KOPT-K1 (cell line): ENCODE measurements around the gene EPN1.

Experiments
- H3K27ac ChIP-seq: fragments of 200-600 bp; sonication (generic); 2 replicates; pipeline ENCODE4 v1.5.1; 2016; ENCODE audit warnings: antibody characterized with exemption, mild to moderate bottlenecking, low read depth, low read length; ENCODE audit not compliant: poor library complexity, severe bottlenecking
- H3K36me3 ChIP-seq: fragments of 200-600 bp; sonication (generic); 2 replicates; pipeline ENCODE4 v1.5.1; 2017; ENCODE audit warnings: antibody characterized with exemption, mild to moderate bottlenecking, low read length, moderate library complexity; ENCODE audit not compliant: insufficient read depth
- H3K9me3 ChIP-seq: fragments of 200-600 bp; sonication (generic); 2 replicates; pipeline ENCODE4 v1.5.1; 2017; ENCODE audit warnings: antibody characterized with exemption, low read length, mild to moderate bottlenecking; ENCODE audit not compliant: insufficient read depth, poor library complexity, severe bottlenecking

Gene EPN1

GRCh38 chr19:55676889-55677505 lies 2.0 kb downstream of the EPN1 start:
- Histone ChIP-seq H3K27ac (no peak overlapping the region), H3K9me3 (no peaks in the 10 kb centered on the region), H3K36me3 (peaks cover 76% of the 10 kb centered on the region)

- H3K27ac ChIP-seq = no peak overlapping the region
- peaks cover 74% of the 10 kb centered on the region for H3K36me3 ChIP-seq
- no peaks in the 10 kb centered on the region for H3K9me3 ChIP-seq
Measured at GRCh38 chr19:55677572-55678028, 2.6 kb downstream of the EPN1 start.

GRCh38 chr19:55678121-55678671 lies 3.2 kb downstream of the EPN1 start:
- H3K27ac ChIP-seq = no peak overlapping the region

DNA sequence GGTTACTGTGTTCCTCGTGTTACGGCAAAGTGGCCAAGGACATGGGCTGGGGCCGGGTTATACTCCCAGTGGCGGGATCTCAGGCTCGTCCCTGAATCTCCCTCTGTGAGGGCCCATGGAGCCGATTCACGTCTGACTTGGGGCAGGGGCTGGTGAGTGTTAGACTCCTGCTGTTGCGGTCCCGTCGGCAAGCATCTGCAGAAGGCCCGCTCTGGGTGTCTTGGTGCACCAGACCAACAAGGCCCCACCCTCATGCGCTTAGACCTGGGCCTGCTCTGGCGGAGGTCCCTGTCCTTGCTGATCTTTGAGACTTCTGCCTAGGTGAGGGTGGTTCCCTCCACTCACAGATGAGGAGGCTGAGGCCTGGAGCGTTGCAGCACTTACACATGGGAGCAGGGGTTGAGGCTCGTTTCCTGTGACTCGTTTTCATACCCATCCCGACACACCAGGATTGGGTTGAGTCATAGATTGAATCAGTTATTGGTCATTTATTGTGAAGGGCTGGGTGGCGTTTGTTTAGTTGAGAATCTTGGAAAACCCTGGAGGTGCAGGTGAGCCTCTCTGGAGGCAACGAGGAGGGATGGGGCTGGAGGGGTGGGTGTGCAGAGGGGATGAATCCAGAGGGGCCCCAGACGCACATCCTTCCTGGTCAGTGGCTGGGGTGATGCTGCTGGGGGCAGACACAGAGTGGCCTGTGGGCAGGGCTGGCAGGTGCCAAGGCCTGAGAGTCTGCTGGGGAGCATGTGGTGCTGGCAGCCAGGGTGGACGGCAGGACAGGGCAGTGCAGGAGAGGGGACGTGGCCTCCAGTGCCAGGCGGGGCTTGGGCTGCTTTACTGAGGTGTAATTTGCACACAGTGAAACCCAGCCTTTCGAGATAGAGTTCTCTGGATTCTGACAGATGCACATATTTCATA lies 4.6 kb downstream of the EPN1 start:
- peaks cover 75% of the 10 kb centered on the region for H3K36me3 ChIP-seq
- no peak overlapping the region for H3K27ac ChIP-seq
- H3K9me3 ChIP-seq = no peaks in the 10 kb centered on the region

More at GRCh38 chr19:55678121-55678671, 3.2 kb downstream of the EPN1 start:
- no peaks in the 10 kb centered on the region for H3K9me3 ChIP-seq
- peaks cover 72% of the 10 kb centered on the region for H3K36me3 ChIP-seq

GRCh38 chr19:55680339-55681130 lies 5.5 kb downstream of the EPN1 start:
- Histone ChIP-seq H3K36me3 (peaks cover 84% of the 10 kb centered on the region), H3K27ac (no peak overlapping the region), H3K9me3 (no peaks in the 10 kb centered on the region)

DNA sequence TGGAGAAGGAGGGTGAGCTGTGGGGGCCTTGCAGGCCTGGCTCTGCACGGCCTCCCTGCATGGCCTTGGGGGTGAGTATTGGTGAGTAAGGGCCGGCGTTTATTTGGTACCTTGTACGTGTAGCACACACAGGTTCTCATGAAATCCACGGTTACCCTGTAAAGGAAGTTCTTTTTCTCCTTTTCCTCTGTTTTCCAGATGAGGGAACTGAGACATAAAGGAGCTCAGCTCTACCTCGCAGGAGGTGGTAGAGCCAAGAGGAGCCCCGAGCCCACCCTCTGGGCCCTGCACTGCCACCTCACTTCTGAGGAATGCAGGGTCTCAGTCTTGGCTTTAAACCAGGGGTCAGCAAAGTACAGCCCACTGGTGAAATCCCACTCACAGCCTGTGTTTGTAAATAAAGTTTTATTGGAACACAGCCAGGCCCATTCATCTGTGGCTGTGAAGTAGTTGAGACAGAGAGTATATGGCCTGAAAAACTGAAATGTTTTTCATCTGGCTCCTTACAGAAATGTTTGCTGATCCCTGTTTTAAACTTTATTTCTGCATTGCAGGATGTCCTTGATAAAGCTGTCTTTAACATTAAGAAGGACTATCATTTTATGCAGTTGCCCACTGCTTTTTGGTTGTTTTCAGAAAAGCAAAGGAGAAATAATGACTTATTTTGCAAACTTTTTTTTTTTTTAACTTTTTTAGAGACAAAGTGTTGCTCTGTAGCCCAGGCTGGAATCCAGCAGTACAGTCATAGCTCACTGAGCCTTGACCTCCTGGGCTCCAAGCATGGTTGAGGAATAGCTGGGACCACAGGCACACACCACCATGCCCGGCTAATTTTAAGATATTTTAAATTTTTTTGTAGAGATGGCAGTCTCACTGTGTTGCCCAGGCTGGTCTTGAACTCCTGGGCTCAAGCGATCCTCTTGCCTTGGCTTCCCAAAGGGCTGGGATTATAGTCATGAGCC lies 6.4 kb downstream of the EPN1 start:
- Histone ChIP-seq H3K9me3 (no peaks in the 10 kb centered on the region), H3K27ac (no peak overlapping the region), H3K36me3 (peaks cover 93% of the 10 kb centered on the region)

DNA sequence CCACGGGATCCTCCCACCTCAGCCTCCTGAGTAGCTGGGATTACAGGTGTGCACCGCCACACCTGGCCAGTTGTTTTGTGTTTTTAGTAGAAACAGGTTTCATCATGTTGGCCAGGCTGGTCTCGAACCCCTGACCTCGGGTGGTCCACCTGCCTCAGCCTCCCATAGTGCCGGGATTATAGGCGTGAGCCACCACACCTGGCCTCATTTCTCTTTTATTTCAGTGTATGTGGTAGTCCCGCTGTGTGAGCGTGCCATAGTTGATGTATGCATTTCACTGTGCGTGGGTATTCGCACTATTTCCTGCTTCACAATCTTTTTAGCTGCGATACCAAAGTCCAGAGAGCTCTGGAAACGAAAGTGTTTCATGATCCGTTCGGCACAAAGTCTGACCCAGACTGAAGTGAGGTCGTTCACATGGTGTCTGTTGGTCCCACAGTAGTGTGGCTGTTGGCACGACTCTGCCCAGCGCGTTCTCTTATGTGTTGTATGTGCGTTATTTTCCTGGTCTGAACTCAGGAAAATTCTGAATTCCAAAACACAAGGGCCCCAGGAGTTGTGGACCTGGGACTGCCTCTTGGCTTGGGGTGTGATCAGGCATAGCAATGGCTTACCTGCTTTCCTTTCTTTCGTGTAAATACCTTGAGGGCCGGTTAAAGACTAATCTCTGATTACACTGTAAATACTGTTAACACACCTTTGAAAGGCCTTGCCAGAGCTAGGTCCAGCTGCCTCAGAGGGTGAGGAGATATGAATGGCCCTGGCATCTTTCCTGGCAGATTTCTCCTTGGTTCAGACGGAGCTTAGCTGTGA lies 8.6 kb downstream of the EPN1 start:
- H3K36me3 ChIP-seq = peaks cover 96% of the 10 kb centered on the region
- H3K27ac ChIP-seq = no peak overlapping the region
- no peaks in the 10 kb centered on the region for H3K9me3 ChIP-seq

- Histone ChIP-seq H3K27ac (no peak overlapping the region), H3K36me3 (peaks cover 96% of the 10 kb centered on the region), H3K9me3 (no peaks in the 10 kb centered on the region)
Measured at GRCh38 chr19:55684946-55685681, 10.1 kb downstream of the EPN1 start.

- Histone ChIP-seq H3K9me3 (no peaks in the 10 kb centered on the region), H3K36me3 (peaks cover 96% of the 10 kb centered on the region), H3K27ac (no peak overlapping the region)
Measured at GRCh38 chr19:55685776-55686175, 10.8 kb downstream of the EPN1 start.

- Histone ChIP-seq H3K27ac (no peak overlapping the region), H3K9me3 (no peaks in the 10 kb centered on the region), H3K36me3 (peaks cover 96% of the 10 kb centered on the region)
Measured at GRCh38 chr19:55686311-55687050, 11.5 kb downstream of the EPN1 start.

DNA sequence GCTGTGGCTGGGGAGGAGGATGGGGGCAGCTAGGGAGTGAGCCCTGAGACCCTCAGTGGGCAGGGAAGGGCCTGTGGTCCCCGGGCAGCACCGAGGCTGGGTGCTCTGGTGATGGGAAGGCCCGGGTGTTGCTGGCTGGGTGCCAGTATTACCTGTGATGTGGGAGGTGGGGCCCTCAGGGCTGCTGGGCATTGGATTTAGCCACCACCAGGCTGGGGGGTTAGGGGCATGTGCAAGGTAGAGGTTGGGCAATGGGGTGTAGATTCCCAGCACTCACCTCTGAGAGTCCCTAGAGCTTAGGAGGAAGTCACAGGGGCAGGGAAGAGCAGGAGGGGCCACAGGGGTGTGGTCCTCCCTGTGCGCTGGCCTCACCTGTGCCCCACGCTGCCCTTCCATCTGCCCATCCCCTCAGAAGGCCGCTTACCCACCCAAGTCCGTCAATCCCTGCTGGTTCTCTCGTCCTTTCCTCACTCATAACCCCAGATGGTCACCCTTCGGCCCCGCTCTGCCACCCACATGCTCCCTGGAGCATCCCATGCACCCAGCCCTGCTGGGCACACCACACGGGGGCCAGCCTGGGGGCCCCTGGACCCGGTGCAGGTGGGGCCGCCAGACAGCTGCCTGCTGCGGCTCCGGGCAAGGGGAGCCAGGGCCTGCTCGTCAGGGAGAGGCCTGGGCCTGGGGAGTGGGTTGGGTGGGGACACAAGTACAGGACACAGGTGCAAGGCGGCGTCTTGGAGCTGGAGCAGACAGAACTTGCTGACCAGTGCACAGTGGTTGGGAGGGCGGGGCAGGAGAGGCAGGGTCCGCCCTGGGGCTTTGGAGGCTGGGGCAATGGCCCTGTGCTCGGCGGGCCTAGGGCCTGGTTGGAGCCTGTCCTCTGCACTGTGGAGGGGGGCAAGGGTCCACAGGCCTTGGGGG lies 12.5 kb downstream of the EPN1 start:
- Histone ChIP-seq H3K9me3 (no peaks in the 10 kb centered on the region), H3K36me3 (peaks cover 97% of the 10 kb centered on the region), H3K27ac (no peak overlapping the region)
